Activated CD8-positive, alpha-beta T cell treated with anti-CD3 and anti-CD28 coated beads for 36 hours (primary cell): ENCODE results near the gene ART1. TPM values are rescaled to one million over a fixed set of nuclear protein-coding genes. Genes with fewer than 3 reads are reported as not detected.

Experiments used
- ATAC-seq: fragments of 200-7000 bp; cut with Tn5 transposase; one replicate; pipeline ENCODE4 v1.10.0; 2021; ENCODE audit warnings: mild to moderate bottlenecking, moderate library complexity
- CTCF ChIA-PET: fragments of 350-600 bp; sonication (Branson Sonifier 250); formaldehyde crosslinking; loops from one replicate; lab custom pipeline; 2021; ENCODE audit warnings: antibody characterized with exemption; lab: Charles Lee
- POLR2A ChIA-PET: fragments of 350-600 bp; sonication (Branson Sonifier 250); formaldehyde crosslinking; loops from one replicate; lab custom pipeline; 2021; ENCODE audit warnings: antibody characterized with exemption; lab: Charles Lee
- DNase-seq: peaks from one replicate; pipeline ENCODE4 v3.0.0-alpha.2; 2020
- H3K27ac Mint-ChIP-seq: one replicate; pipeline ENCODE4 v1.8.0; 2021; ENCODE audit warnings: mild to moderate bottlenecking, mixed read lengths
- H3K27me3 Mint-ChIP-seq: one replicate; pipeline ENCODE4 v1.8.0; 2021; ENCODE audit warnings: mixed read lengths
- H3K36me3 Mint-ChIP-seq: one replicate; pipeline ENCODE4 v1.8.0; 2021; ENCODE audit warnings: low read depth, mixed read lengths
- H3K4me1 Mint-ChIP-seq: one replicate; pipeline ENCODE4 v1.8.0; 2021; ENCODE audit warnings: low read depth, mixed read lengths
- H3K4me3 Mint-ChIP-seq: one replicate; pipeline ENCODE4 v1.8.0; 2021; ENCODE audit warnings: mild to moderate bottlenecking, moderate library complexity, mixed read lengths
- H3K9me3 Mint-ChIP-seq: one replicate; pipeline ENCODE4 v1.8.0; 2021; ENCODE audit warnings: mixed read lengths
- intact Hi-C: fragments of 100-400 bp; cut with micrococcal nuclease; formaldehyde crosslinking; loops from one replicate; pipeline ENCODE4 v1.10.0; 2022
- total RNA-seq, 2 experiments: library from RNA; stranded (reverse); gene quantifications; one replicate each; pipeline ENCODE4 v1.2.3, GENCODE V29; 2021
- TF ChIP-seq, protein P1 (sequence below): fragments of 200-600 bp; IDR thresholded peaks from one replicate; pipeline ENCODE4 v1.8.0; 2022; ENCODE audit warnings: antibody characterized with exemption, mild to moderate bottlenecking

The ART1 gene
- total RNA-seq, 2 experiments from 2014 or later: not detected

DNA sequence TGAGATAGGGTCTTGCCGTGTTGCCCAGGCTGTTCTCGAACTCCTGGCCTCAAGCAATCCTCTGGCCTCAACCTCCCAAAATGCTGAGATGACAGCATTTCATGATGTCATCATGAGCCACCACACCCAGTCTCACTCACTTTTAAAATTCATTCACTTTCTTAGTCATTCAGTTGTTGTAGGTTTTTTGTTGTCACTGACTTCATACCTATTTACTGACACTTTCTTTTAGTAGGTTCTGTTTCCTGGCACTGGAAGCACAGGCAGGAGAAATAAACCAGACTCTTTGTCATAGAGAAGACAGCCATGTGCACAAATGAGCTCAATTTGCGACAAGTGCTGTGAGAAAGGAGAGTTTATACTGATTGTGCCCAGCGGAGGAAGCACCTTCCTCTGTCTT, 13.6 kb upstream of the ART1 start:
- H3K27me3 Mint-ChIP-seq: peaks cover 3% of the 10 kb centered on the region
- CTCF ChIA-PET: interaction anchor here (0.7 to 2.1 kb wide), 2 partner anchors 21 to 23 kb away, joined by 3 to 5 read pairs; no protein-coding TSS in a partner anchor
- no peak overlapping the region for H3K4me3 Mint-ChIP-seq

DNA sequence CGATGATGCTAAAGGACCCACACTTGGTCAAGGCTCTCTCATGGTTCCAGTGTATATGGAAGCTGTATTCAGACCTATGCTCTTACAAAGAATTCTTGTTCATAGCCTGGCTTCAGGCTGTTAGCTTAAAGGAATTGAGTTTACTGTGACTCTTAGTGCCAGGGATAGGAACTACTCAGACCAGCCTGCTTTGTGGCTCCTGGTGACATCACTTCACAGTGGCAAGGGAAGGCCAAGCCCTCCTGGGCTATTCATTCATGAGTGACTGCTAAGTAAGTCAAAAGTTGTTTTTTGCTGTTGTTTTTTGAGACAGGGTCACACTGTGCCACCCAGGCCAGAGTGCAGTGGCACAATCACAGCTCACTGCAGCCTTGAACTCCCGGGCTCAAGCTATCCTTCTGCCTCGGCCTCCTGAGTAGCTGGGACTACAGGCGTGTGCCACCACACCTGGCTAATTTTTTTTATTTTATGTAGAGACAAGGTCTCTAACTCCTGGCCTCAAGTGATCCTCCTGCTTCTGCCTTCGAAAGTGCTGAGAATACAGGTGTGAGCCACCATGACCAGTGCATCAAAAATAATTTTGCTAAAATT, 12.8 kb upstream of the ART1 start:
- Mint-ChIP-seq H3K36me3 (no peaks in the 10 kb centered on the region), H3K27me3 (no peaks in the 10 kb centered on the region), H3K9me3 (no peaks in the 10 kb centered on the region), H3K4me1 (no peaks in the 10 kb centered on the region), H3K27ac (no peak overlapping the region), H3K4me3 (no peak overlapping the region)
- TF ChIP-seq, protein P1, sequence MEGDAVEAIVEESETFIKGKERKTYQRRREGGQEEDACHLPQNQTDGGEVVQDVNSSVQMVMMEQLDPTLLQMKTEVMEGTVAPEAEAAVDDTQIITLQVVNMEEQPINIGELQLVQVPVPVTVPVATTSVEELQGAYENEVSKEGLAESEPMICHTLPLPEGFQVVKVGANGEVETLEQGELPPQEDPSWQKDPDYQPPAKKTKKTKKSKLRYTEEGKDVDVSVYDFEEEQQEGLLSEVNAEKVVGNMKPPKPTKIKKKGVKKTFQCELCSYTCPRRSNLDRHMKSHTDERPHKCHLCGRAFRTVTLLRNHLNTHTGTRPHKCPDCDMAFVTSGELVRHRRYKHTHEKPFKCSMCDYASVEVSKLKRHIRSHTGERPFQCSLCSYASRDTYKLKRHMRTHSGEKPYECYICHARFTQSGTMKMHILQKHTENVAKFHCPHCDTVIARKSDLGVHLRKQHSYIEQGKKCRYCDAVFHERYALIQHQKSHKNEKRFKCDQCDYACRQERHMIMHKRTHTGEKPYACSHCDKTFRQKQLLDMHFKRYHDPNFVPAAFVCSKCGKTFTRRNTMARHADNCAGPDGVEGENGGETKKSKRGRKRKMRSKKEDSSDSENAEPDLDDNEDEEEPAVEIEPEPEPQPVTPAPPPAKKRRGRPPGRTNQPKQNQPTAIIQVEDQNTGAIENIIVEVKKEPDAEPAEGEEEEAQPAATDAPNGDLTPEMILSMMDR: no peak
- ATAC-seq: no peak
- CTCF ChIA-PET: interaction anchor here (2.1 kb wide), 1 partner anchor 23 kb away, joined by 5 read pairs; no protein-coding TSS in a partner anchor
- no peak for DNase-seq
- POLR2A ChIA-PET: no interaction called here
- intact Hi-C loops: no loop called here

More for the DNA sequence above, 13.6 kb upstream of the ART1 start:
- Mint-ChIP-seq H3K27ac (no peak overlapping the region), H3K4me1 (peaks cover 3% of the 10 kb centered on the region), H3K36me3 (no peaks in the 10 kb centered on the region), H3K9me3 (no peaks in the 10 kb centered on the region)
- POLR2A ChIA-PET: no interaction called here
- intact Hi-C loops: no loop called here
- TF ChIP-seq, protein P1: no peak
- ATAC-seq: no peak
- no peak for DNase-seq

DNA sequence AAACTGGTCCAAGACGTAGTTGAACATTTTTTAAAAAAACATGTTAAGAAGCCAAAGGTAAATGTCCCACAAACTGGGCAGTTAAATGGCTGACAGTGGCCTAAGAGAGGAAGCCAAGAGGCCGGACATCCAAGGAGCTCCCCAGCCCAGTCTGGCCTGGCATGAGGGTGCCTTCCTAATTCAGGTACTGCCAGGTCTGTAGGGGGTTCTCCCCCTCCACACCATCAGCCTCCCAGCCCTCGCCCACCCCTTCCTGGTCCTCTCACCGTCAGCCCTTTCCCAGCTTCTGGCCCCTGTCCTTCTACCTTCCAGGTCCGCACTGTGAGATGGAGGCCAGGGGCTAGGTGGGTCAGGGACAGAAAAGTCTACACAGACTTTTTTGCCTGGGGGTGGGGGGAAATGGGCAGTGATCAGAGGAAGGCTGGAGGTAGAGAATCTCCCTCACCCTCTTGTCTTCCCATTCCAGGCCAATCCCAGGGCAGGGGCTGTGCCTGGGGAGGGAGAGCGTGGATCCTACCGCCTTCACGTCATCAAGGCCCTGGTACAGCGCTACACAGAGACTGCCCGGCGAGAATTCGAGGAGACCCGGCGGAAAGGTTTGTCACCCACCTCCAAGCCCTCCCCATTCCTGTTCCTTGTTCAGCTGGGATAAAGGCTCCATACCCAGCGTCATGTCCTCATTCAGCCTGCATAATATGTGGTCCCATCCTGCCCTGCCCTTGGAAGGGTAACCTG, 9.1 kb upstream of the ART1 start:
- intact Hi-C loops: no loop called here
- Mint-ChIP-seq H3K9me3 (no peaks in the 10 kb centered on the region), H3K27ac (no peak overlapping the region), H3K4me3 (no peak overlapping the region), H3K36me3 (no peaks in the 10 kb centered on the region), H3K27me3 (peaks cover 4% of the 10 kb centered on the region), H3K4me1 (no peaks in the 10 kb centered on the region)
- DNase-seq (no peak), ATAC-seq (no peak)
- ChIA-PET CTCF (no interaction called here), POLR2A (no interaction called here)
- TF ChIP-seq, protein P1: no peak

DNA sequence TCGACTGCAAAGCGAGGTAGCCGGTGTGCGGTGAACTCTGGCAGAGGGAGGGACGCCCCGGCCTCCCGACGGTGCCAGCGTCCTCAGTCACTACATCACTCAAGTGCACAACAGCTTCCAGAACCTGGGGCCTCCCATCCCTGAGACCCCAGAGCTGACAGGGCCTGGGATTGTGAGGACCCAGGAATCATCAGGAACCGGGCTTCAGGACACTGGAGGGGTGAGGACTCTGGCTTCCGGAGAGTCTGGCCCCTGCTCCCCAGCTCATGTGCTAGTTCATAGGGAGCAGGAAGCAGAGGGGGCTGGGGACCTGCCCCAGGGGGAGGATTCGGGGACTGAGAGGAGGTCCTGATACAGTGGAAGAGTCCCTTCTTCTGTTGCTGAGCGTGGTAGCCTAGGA, 7.7 kb upstream of the ART1 start:
- TF ChIP-seq, protein P1: no peak
- ATAC-seq (no peak), DNase-seq (no peak)
- CTCF ChIA-PET: no interaction called here
- H3K9me3 Mint-ChIP-seq: no peaks in the 10 kb centered on the region
- H3K4me1 Mint-ChIP-seq: peaks cover 4% of the 10 kb centered on the region
- no peaks in the 10 kb centered on the region for H3K36me3 Mint-ChIP-seq
- H3K27me3 Mint-ChIP-seq: peaks cover 12% of the 10 kb centered on the region
- intact Hi-C loops: no loop called here
- H3K27ac Mint-ChIP-seq: no peak overlapping the region
- POLR2A ChIA-PET: no interaction called here
- no peak overlapping the region for H3K4me3 Mint-ChIP-seq

DNA sequence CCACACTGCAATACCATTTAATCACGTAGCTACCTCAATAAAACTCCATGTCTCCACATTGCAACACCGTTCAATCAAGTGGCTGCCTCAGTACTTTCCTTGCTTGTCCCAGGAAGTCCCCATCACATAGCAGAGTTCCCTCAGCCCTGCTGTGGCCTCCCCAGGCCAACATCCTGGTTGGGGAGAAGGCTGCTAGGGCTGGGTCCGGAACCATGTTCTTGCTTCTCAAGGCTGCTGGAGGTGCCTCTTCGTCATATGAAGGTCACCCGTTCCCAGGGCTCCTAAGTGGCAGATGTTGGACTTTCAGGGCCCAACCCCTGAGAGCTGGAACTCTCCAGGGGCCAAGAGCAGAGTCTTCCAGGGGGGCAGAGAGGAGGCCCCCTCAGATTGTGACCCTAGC, 6.4 kb upstream of the ART1 start:
- intact Hi-C loops: no loop called here
- CTCF ChIA-PET: no interaction called here
- peaks cover 9% of the 10 kb centered on the region for H3K4me1 Mint-ChIP-seq
- H3K36me3 Mint-ChIP-seq: no peaks in the 10 kb centered on the region
- ATAC-seq (no peak), DNase-seq (no peak)
- TF ChIP-seq, protein P1: no peak
- H3K27me3 Mint-ChIP-seq: peaks cover 20% of the 10 kb centered on the region
- POLR2A ChIA-PET: no interaction called here
- no peaks in the 10 kb centered on the region for H3K9me3 Mint-ChIP-seq
- H3K27ac Mint-ChIP-seq: no peak overlapping the region
- H3K4me3 Mint-ChIP-seq: no peak overlapping the region
